Testis (tissue), 3 donors: ENCODE results near the gene SEPTIN2. TPM values are rescaled to one million over a fixed set of nuclear protein-coding genes. Genes with fewer than 3 reads are reported as not detected.
"Not testable (repeated sequence)": the region's sequence is repeated elsewhere in the genome, so short reads cannot be mapped to it uniquely, and the experiment has no call there.

Experiments
- DNase-seq: peaks from one replicate; pipeline ENCODE4 v3.0.0-alpha.2; 2019
- H3K27ac ChIP-seq, 2 donors: fragments of 200-600 bp; sonication (generic); one replicate each; pipeline ENCODE4 v1.5.1; 2019
- H3K27me3 ChIP-seq: fragments of 200-600 bp; sonication (generic); one replicate; pipeline ENCODE4 v1.5.1; 2019
- H3K36me3 ChIP-seq: fragments of 200-600 bp; sonication (generic); one replicate; pipeline ENCODE4 v1.5.1; 2017; ENCODE audit warnings: low read depth; ENCODE audit errors: missing control alignments
- H3K4me1 ChIP-seq: fragments of 200-600 bp; sonication (generic); one replicate; pipeline ENCODE4 v1.5.1; 2019
- H3K4me3 ChIP-seq, 2 donors: fragments of 200-600 bp; sonication (generic); one replicate each; pipeline ENCODE4 v1.5.1; 2017 to 2019
- H3K9me3 ChIP-seq: fragments of 200-600 bp; sonication (generic); one replicate; pipeline ENCODE4 v1.5.1; 2017
- POLR2A ChIP-seq: fragments of 450-650 bp; IDR thresholded peaks from one replicate; pipeline ENCODE4 v1.6.1; 2017; ENCODE audit warnings: antibody characterized with exemption, mild to moderate bottlenecking, moderate library complexity
- WGBS, 2 donors: methylation state at CpG; one replicate each; pipeline ENCODE4 v1.1.5; 2018; 5-methylcytosine and 5-hydroxymethylcytosine counted together
- intact Hi-C: fragments of 100-400 bp; cut with DNase I; formaldehyde crosslinking; loops from one replicate; pipeline ENCODE4 v1.15.1; 2023; ENCODE audit warnings: low total_unique reads
- polyA plus RNA-seq: library from polyadenylated mRNA; stranded (reverse); fragments of 350-450 nt; fragmentation: Illumina TruSeq; extraction: RNeasy Lipid Tissue Mini Kit (QIAGEN cat#74804); gene quantifications from one replicate; pipeline ENCODE4 v1.2.3, GENCODE V29; 2014; ENCODE audit warnings: low read depth, low replicate concordance; ENCODE audit not compliant: insufficient read depth
- total RNA-seq, 2 donors: library from RNA; depleted of rRNA; stranded (reverse); fragments of >200 nt; gene quantifications; one replicate each; pipeline ENCODE4 v1.2.3, GENCODE V29; 2016
- TF ChIP-seq, protein P1 (sequence below), 3 experiments: fragments of 450-650 bp in 2 of 3; fragments of 200-600 bp in 1 of 3; sonication (generic) in 1 of 3; IDR thresholded peaks; one replicate each; pipeline ENCODE4 v1.5.1; 2016 to 2019; ENCODE audit warnings: antibody characterized with exemption in 3 of 3, mild to moderate bottlenecking in 2 of 3, moderate library complexity in 1 of 3

SEPTIN2 gene
- total and polyA plus RNA-seq, 3 donors from 2014 or later = 310 to 365 (median 334) TPM

DNA sequence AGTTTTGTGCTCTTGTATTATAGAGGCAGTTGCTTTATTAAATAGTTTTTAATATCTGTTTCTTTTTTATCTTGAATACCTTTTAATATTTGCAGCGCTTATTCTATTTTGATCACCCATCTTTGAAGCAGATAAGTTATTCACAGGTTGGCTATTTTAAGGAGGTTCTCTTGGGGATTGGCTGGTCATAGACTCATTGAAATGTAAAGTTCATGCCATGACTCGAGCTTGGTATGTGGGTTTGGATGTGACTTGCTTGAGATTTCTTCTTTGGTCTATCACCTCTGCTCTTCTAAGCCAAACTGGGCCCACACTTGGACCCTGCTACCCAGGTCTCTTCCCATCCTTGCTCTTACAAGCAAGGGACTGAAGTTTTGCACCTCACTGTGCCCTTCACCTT is 74.0 kb downstream of the SEPTIN2 start:
- Histone ChIP-seq H3K4me1 (no peaks in the 10 kb centered on the region), H3K9me3 (no peaks in the 10 kb centered on the region), H3K4me3 (no peak overlapping the region), H3K27me3 (no peaks in the 10 kb centered on the region), H3K36me3 (no peaks in the 10 kb centered on the region), H3K27ac (no peak overlapping the region)
- 93 to 100% methylated on average over 2 of the region's 2 CpGs for WGBS, 2 donors
- TF ChIP-seq, protein P1, sequence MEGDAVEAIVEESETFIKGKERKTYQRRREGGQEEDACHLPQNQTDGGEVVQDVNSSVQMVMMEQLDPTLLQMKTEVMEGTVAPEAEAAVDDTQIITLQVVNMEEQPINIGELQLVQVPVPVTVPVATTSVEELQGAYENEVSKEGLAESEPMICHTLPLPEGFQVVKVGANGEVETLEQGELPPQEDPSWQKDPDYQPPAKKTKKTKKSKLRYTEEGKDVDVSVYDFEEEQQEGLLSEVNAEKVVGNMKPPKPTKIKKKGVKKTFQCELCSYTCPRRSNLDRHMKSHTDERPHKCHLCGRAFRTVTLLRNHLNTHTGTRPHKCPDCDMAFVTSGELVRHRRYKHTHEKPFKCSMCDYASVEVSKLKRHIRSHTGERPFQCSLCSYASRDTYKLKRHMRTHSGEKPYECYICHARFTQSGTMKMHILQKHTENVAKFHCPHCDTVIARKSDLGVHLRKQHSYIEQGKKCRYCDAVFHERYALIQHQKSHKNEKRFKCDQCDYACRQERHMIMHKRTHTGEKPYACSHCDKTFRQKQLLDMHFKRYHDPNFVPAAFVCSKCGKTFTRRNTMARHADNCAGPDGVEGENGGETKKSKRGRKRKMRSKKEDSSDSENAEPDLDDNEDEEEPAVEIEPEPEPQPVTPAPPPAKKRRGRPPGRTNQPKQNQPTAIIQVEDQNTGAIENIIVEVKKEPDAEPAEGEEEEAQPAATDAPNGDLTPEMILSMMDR (IDR thresholded peaks at IDR 0.05) = no peak
- no peak for TF ChIP-seq POLR2A
- DNase-seq = no peak
- intact Hi-C loops = no loop called here

DNA sequence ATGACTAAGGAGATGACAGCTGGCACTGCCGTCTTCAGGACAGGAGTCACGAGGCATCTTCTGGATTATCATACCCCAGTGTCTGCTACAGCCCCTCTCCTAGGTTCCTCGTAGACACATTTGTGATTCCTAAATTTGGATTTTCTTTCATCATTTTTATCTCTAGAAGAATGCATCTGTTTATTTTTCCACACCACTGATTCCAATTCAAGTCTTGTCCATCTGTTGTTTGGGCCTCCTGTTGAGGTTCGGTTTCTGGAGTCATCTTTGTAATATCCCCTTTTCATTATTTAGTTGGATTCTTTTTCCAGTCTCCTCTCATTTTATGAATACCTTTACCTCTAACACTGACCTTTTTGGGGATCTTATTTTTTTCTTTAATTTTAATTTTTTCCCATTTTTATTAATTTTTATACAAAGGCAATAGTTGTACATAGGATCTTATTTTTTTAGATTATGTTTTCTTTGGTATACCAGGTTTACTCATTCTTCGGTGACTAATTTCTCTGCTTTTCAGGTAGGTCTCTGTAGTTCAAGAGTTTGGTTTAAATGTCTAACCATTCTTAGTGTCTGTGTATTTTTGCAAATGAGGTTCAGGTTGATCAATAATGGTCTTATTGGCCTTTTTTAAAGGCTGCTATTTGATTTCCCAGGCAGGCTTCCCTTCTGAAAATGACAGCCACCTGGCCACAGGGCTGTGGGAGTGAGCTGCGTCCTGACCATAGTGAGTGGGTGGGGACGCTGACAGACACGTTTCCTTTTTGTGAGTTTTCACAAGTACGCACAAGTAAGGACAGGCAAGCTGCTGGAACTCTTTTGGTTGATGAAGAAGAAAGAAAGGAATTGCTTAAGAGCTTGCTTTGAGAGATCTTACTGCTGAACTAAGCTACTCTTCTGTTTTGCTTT is 74.8 kb downstream of the SEPTIN2 start:
- intact Hi-C loops = no loop called here
- no peak for DNase-seq
- Histone ChIP-seq H3K4me3 (no peak overlapping the region), H3K36me3 (no peaks in the 10 kb centered on the region), H3K9me3 (no peaks in the 10 kb centered on the region), H3K4me1 (no peaks in the 10 kb centered on the region), H3K27me3 (no peaks in the 10 kb centered on the region), H3K27ac (no peak overlapping the region)
- 87 to 88% methylated on average over 9 of the region's 9 CpGs for WGBS, 2 donors
- TF ChIP-seq, protein P1 (IDR thresholded peaks at IDR 0.05) = no peak
- TF ChIP-seq POLR2A = no peak

DNA sequence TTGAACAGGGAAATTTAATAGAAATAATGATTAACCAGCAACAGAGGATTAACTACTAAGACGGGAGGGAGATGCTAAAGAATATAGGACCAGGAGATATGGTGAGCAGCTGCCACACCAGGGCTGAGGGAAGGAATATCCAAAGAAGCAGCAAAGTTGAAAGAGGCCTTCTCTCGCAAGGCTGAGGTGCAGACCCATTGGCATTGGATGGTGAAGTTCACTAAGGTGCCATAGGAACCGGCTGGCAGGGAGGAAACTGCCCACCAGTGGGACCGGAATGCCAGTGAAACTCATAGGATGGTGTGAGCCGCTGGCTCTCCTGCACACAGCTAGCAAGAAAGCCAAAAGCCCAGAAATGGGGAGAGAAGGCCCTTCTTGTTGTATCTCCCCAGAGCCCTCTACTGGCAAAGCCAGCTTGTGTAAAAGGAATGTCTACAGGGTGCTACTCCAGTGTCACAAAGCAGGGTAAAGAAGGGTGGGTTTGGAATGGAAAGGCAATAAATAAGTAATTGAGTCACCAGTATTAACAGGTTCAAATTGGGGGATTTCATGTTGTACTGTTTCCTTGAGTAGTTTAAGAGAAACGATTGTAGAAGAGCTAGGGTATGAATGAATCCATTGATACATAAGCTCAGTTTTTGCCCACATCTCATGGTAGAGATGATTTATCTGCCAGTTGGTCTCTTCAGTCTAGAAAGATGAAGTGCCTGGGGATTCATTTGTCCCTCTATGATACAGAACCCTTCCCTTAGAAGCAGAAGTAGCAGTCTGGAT is 76.4 kb downstream of the SEPTIN2 start:
- Histone ChIP-seq H3K27me3 (no peaks in the 10 kb centered on the region), H3K36me3 (no peaks in the 10 kb centered on the region), H3K27ac (no peak overlapping the region), H3K4me3 (no peak overlapping the region), H3K4me1 (no peaks in the 10 kb centered on the region), H3K9me3 (no peaks in the 10 kb centered on the region)
- DNase-seq = no peak
- TF ChIP-seq, protein P1 (IDR thresholded peaks at IDR 0.05) = no peak
- TF ChIP-seq POLR2A = no peak
- intact Hi-C loops = no loop called here
- 82 to 83% methylated on average over 6 of the region's 6 CpGs for WGBS, 2 donors

DNA sequence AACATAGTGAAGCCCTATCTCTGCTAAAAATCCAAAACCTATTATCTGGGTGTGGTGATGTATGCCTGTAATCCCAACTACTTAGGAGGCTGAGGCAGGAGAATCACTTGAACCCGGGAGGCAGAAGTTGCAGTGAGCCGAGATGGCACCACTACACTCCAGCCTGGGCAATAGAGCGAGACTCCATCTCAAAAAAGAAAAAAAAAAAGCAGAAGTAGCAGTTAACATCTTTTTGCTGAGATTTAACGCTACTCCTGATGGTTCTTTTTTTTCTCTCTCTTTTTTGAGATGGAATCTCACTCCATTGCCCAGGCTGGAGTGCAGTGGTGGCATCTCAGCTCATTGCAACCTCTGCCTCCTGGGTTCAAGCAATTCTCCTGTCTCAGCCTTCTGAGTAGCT is 77.0 kb downstream of the SEPTIN2 start:
- H3K36me3 ChIP-seq, H3K9me3 ChIP-seq, H3K27ac ChIP-seq, H3K4me1 ChIP-seq, DNase-seq, H3K4me3 ChIP-seq, H3K27me3 ChIP-seq, intact Hi-C loops: not testable (repeated sequence)
- 96 to 99% methylated on average over 4 of the region's 4 CpGs for WGBS, 2 donors

DNA sequence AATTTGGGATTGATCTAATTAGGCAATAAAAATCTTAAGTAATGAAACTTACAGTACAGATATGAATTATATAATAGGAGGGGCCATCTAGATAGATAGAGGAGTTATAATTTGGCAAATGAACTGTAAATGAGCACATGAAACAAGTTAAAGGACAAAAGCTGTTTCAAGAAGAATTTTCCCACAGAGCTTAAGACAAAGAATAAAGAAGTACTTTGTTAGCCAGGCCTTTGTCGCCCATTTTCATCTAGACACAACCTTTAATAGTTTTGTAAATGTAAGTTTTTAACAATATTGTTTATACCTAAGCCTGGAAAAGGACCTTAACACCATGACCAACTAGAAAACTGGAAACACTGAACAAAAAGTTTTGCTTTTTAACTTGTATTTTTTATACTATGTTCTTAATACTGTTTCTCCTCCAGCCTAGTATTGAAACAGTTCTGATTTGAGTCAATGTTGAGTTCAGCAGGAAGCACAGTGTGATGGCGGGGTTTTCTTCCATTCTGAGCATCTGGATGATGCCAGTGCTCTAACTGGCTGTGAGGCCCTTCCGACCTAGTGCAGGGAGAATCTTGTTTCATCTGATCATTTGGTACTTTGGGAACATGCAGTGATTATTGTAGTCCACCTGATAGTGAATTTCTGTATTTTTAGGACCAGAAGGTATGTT is 77.9 kb downstream of the SEPTIN2 start:
- no peaks in the 10 kb centered on the region for H3K9me3 ChIP-seq
- no peak for DNase-seq
- H3K4me3 ChIP-seq = no peak overlapping the region
- H3K4me1 ChIP-seq = no peaks in the 10 kb centered on the region
- H3K27ac ChIP-seq = no peak overlapping the region
- no peaks in the 10 kb centered on the region for H3K27me3 ChIP-seq
- intact Hi-C loops = no loop called here
- H3K36me3 ChIP-seq = no peaks in the 10 kb centered on the region
- no peak for TF ChIP-seq POLR2A
- TF ChIP-seq, protein P1 (IDR thresholded peaks at IDR 0.05) = no peak
- WGBS, 2 donors = 63 to 67% methylated on average over 3 of the region's 3 CpGs

DNA sequence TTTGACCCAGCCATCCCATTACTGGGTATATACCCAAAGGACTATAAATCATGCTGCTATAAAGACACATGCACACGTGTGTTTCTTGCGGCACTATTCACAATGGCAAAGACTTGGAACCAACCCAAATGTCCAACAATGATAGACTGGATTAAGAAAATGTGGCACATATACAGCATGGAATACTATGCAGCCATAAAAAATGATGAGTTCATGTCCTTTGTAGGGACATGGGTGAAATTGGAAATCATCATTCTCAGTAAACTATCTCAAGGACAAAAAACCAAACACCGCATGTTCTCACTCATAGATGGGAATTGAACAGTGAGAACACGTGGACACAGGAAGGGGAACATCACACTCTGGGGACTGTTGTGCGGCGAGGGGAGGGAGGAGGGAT is 81.1 kb downstream of the SEPTIN2 start:
- H3K36me3 ChIP-seq, intact Hi-C loops, H3K9me3 ChIP-seq, H3K4me3 ChIP-seq, H3K27ac ChIP-seq, H3K4me1 ChIP-seq, H3K27me3 ChIP-seq, DNase-seq: not testable (repeated sequence)
- 91 to 93% methylated on average over 6 of the region's 6 CpGs for WGBS, 2 donors
